Measurements from ENCODE around the gene IFRD1. TPM values are rescaled to one million over a fixed set of nuclear protein-coding genes. Genes with fewer than 3 reads are reported as not detected.

IFRD1 gene
- polyA plus RNA-seq, 1 of the 3 experiments (the other 2 are of a cell fraction), result 31.0 TPM

GRCh38 chr7:112430649-112431048 lies 19.6 kb upstream of the IFRD1 start:
- Histone ChIP-seq H3K79me2 (ENCODE audit: insufficient read depth) (no peaks in the 10 kb centered on the region), H3K27me3 (ENCODE audit: insufficient read depth) (no peaks in the 10 kb centered on the region), H3K27ac (ENCODE audit: low read depth in 2 of 2, low read length in 1 of 2) (no peak overlapping the region), H3F3A (replicated peaks; ENCODE audit: insufficient read depth) (peaks cover 10% of the 10 kb centered on the region), H4K20me1 (ENCODE audit: insufficient read depth) (no peaks in the 10 kb centered on the region), H3K9me3 (no peaks in the 10 kb centered on the region), H3K4me1 (ENCODE audit: control insufficient read depth in 1 of 2, insufficient read depth in 2 of 2, low read depth in 1 of 2, low read length in 1 of 2) (peaks cover 4 to 9% of the 10 kb centered on the region in 2 experiments; a peak in 2 of 4 replicates), H3K4me3 (ENCODE audit: low read depth in 2 of 2, low read length in 1 of 2) (no peak overlapping the region), H3K9me2 (no peaks in the 10 kb centered on the region), H3K9ac (no peak overlapping the region), H3K4me2 (no peak overlapping the region), H3K36me3 (replicated peaks in 1 of 2; ENCODE audit: control insufficient read depth in 1 of 2, insufficient read depth in 2 of 2, low read length in 1 of 2) (no peaks in the 10 kb centered on the region), H2AFZ (ENCODE audit: low read depth) (no peak overlapping the region)
- CTCF ChIA-PET, result interaction anchor here (1.1 to 1.7 kb wide), 3 partner anchors 16 to 22 kb away, joined by 3 to 5 read pairs (median 4); no protein-coding TSS in a partner anchor
- WGBS (ENCODE audit: low lambda C conversion rate), result 80% methylated on average over 2 of the region's 2 CpGs
- TF ChIP-seq RCOR1 (IDR thresholded peaks at IDR 0.05; ENCODE audit: low read length) (no peak), ZBTB33 (IDR thresholded peaks at IDR 0.05; ENCODE audit: borderline replicate concordance, low read depth) (no peak), USF2 (IDR thresholded peaks at IDR 0.05; ENCODE audit: borderline replicate concordance, low read depth, low read length) (no peak), SIN3A (IDR thresholded peaks at IDR 0.05; ENCODE audit: borderline replicate concordance, low read depth, low read length) (no peak), YY1 (IDR thresholded peaks at IDR 0.05; ENCODE audit: low read depth) (no peak), JUND (IDR thresholded peaks at IDR 0.05) (no peak), RAD21 (IDR thresholded peaks at IDR 0.05; ENCODE audit: low read length) (no peak)
- TF ChIP-seq, protein P1, sequence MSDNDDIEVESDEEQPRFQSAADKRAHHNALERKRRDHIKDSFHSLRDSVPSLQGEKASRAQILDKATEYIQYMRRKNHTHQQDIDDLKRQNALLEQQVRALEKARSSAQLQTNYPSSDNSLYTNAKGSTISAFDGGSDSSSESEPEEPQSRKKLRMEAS (IDR thresholded peaks at IDR 0.05; ENCODE audit: low read depth), result no peak
- TF ChIP-seq, protein P2, sequence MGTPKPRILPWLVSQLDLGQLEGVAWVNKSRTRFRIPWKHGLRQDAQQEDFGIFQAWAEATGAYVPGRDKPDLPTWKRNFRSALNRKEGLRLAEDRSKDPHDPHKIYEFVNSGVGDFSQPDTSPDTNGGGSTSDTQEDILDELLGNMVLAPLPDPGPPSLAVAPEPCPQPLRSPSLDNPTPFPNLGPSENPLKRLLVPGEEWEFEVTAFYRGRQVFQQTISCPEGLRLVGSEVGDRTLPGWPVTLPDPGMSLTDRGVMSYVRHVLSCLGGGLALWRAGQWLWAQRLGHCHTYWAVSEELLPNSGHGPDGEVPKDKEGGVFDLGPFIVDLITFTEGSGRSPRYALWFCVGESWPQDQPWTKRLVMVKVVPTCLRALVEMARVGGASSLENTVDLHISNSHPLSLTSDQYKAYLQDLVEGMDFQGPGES (IDR thresholded peaks at IDR 0.05; ENCODE audit: low read depth, low read length), result no peak
- no peak for DNase-seq
- POLR2A ChIA-PET, result no interaction called here

DNA sequence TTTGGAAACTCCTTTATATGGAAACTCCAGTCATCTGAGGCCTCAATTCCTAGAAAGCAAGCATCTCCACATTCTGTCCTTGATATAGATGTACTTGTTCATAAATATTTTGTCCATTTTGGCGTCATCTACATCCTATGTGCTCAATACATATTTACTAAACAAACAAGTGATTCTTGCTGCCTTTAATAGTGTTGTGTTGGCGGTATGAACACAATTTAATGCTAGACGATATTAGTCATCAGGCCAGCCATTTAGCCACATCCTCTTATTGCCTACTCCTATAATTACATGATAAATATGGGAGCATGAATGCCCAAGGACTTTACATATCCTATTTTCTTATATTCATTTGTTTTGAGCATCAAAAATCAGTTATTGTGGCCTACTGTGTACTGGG lies 18.5 kb upstream of the IFRD1 start:
- Histone ChIP-seq H3K9me3 (no peaks in the 10 kb centered on the region), H3K4me3 (ENCODE audit: low read depth in 2 of 2, low read length in 1 of 2) (no peak overlapping the region), H3K27me3 (ENCODE audit: insufficient read depth) (no peaks in the 10 kb centered on the region), H3K36me3 (replicated peaks in 1 of 2; ENCODE audit: control insufficient read depth in 1 of 2, insufficient read depth in 2 of 2, low read length in 1 of 2) (no peaks in the 10 kb centered on the region), H3K79me2 (ENCODE audit: insufficient read depth) (no peaks in the 10 kb centered on the region), H3K27ac (ENCODE audit: low read depth in 2 of 2, low read length in 1 of 2) (no peak overlapping the region), H3K4me1 (ENCODE audit: control insufficient read depth in 1 of 2, insufficient read depth in 2 of 2, low read depth in 1 of 2, low read length in 1 of 2) (peaks cover 9 to 14% of the 10 kb centered on the region in 2 experiments), H3F3A (replicated peaks; ENCODE audit: insufficient read depth) (peaks cover 19% of the 10 kb centered on the region), H4K20me1 (ENCODE audit: insufficient read depth) (no peaks in the 10 kb centered on the region), H3K4me2 (no peak overlapping the region), H3K9me2 (no peaks in the 10 kb centered on the region), H2AFZ (ENCODE audit: low read depth) (no peak overlapping the region), H3K9ac (no peak overlapping the region)
- CTCF ChIA-PET, result no interaction called here
- no peak for DNase-seq
- POLR2A ChIA-PET, result no interaction called here
- 90% methylated on average over 3 of the region's 3 CpGs for WGBS (ENCODE audit: low lambda C conversion rate)
- TF ChIP-seq, protein P3, sequence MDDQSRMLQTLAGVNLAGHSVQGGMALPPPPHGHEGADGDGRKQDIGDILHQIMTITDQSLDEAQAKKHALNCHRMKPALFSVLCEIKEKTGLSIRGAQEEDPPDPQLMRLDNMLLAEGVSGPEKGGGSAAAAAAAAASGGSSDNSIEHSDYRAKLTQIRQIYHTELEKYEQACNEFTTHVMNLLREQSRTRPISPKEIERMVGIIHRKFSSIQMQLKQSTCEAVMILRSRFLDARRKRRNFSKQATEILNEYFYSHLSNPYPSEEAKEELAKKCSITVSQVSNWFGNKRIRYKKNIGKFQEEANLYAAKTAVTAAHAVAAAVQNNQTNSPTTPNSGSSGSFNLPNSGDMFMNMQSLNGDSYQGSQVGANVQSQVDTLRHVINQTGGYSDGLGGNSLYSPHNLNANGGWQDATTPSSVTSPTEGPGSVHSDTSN (IDR thresholded peaks at IDR 0.05), result no peak
- TF ChIP-seq SIN3A (IDR thresholded peaks at IDR 0.05; ENCODE audit: borderline replicate concordance, low read depth, low read length), result no peak
- no peak for TF ChIP-seq YY1 (IDR thresholded peaks at IDR 0.05; ENCODE audit: low read depth)
- no peak for TF ChIP-seq RXRA (IDR thresholded peaks at IDR 0.05; ENCODE audit: borderline replicate concordance, low read depth)
- TF ChIP-seq RCOR1 (IDR thresholded peaks at IDR 0.05; ENCODE audit: low read length), result no peak
- TF ChIP-seq USF2 (IDR thresholded peaks at IDR 0.05; ENCODE audit: borderline replicate concordance, low read depth, low read length), result no peak
- TF ChIP-seq FOXJ3 (CRISPR knock-in tag; IDR thresholded peaks at IDR 0.05), result no peak
- no peak for TF ChIP-seq ZBTB33 (IDR thresholded peaks at IDR 0.05; ENCODE audit: borderline replicate concordance, low read depth)
- TF ChIP-seq, protein P2 (IDR thresholded peaks at IDR 0.05; ENCODE audit: low read depth, low read length), result no peak
- TF ChIP-seq EZH2phosphoT487 (IDR thresholded peaks at IDR 0.05; ENCODE audit: borderline replicate concordance, low read depth), result no peak
